K562 (cell line): Measurements from ENCODE around the gene SLC27A6. TPM values are rescaled to one million over a fixed set of nuclear protein-coding genes. Genes with fewer than 3 reads are reported as not detected.
A peak's percentile ranks its signal among the peaks of the same experiment; 100 is the strongest.

ENCODE experiments used
- E2F3 ChIP-seq: fragments of 250-450 bp; sonication (Bioruptor Pico); IDR thresholded peaks from 2 replicates; pipeline ENCODE4 v1.4.0; 2020; ENCODE audit warnings: mild to moderate bottlenecking
- ERF ChIP-seq: fragments of 450-650 bp; formaldehyde crosslinking; IDR thresholded peaks from 2 replicates; pipeline ENCODE4 v1.4.0; 2020; ENCODE audit warnings: mild to moderate bottlenecking, mixed read lengths
- ESRRA ChIP-seq: fragments of 450-650 bp; IDR thresholded peaks from 2 replicates; pipeline ENCODE4 v1.6.1; 2014; ENCODE audit warnings: low read depth, mild to moderate bottlenecking, moderate library complexity, borderline replicate concordance
- ETV6 ChIP-seq, 3 experiments: fragments of 150-350 bp in 1 of 3; sonication (generic) in 1 of 3; formaldehyde crosslinking in 1 of 3; IDR thresholded peaks; 2 replicates each; pipeline versions ENCODE4 v1.6.1 to v1.8.0; 2014 to 2022; ENCODE audit warnings: borderline replicate concordance in 2 of 3, low read depth in 2 of 3, antibody characterized with exemption in 1 of 3, low read length in 1 of 3, mild to moderate bottlenecking in 1 of 3, missing genetic modification reagents in 1 of 3
- FOXA3 ChIP-seq, 2 experiments: fragments of 450-650 bp in 1 of 2; sonication (generic) in 1 of 2; formaldehyde crosslinking; IDR thresholded peaks in 1 of 2; conservative IDR thresholded peaks in 1 of 2; 2 replicates each; pipeline versions ENCODE4 v1.4.0 to v1.8.0; 2020 to 2022; ENCODE audit warnings: mild to moderate bottlenecking in 2 of 2, missing genetic modification reagents in 1 of 2
- FOXK1 ChIP-seq: sonication (generic); formaldehyde crosslinking; IDR thresholded peaks from 2 replicates; pipeline ENCODE4 v1.8.0; 2022; ENCODE audit warnings: missing genetic modification reagents, mild to moderate bottlenecking, borderline replicate concordance
- ILF3 ChIP-seq: fragments of 450-650 bp; IDR thresholded peaks from 2 replicates; pipeline ENCODE4 v1.6.1; 2018; ENCODE audit warnings: antibody characterized with exemption, mild to moderate bottlenecking, moderate library complexity, borderline replicate concordance
- KDM4B ChIP-seq, 2 experiments: fragments of 450-650 bp in 1 of 2; sonication (generic) in 1 of 2; IDR thresholded peaks; 2 replicates each; pipeline ENCODE4 v1.6.1; 2016 to 2017; ENCODE audit warnings: borderline replicate concordance in 2 of 2, antibody characterized with exemption in 1 of 2, low read depth in 1 of 2, mild to moderate bottlenecking in 1 of 2
- MAZ ChIP-seq, 2 experiments: fragments of 450-650 bp in 1 of 2; sonication (generic) in 1 of 2; formaldehyde crosslinking; IDR thresholded peaks in 1 of 2; conservative IDR thresholded peaks in 1 of 2; 2 replicates each; pipeline versions ENCODE4 v1.4.0 to v1.5.0; 2020; ENCODE audit warnings: mild to moderate bottlenecking in 1 of 2, missing genetic modification reagents in 1 of 2
- MITF ChIP-seq: IDR thresholded peaks from 2 replicates; pipeline ENCODE4 v1.6.1; 2014; ENCODE audit warnings: antibody characterized with exemption
- MYBL2 ChIP-seq, 2 experiments: fragments of 450-650 bp in 1 of 2; sonication (generic) in 1 of 2; formaldehyde crosslinking in 1 of 2; IDR thresholded peaks; 2 replicates each; pipeline versions ENCODE4 v1.6.1 to v1.8.1; 2017 to 2022; ENCODE audit warnings: borderline replicate concordance in 1 of 2, inconsistent platforms in 1 of 2, low read depth in 1 of 2, mild to moderate bottlenecking in 1 of 2, missing genetic modification reagents in 1 of 2, moderate library complexity in 1 of 2
- PML ChIP-seq: IDR thresholded peaks from 2 replicates; pipeline ENCODE4 v1.6.1; 2012; ENCODE audit warnings: low read length, inconsistent platforms
- POLR2G ChIP-seq: fragments of 200-400 bp; formaldehyde crosslinking; IDR thresholded peaks from 2 replicates; pipeline ENCODE4 v1.6.1; 2017; ENCODE audit warnings: low read depth, mild to moderate bottlenecking, antibody characterized with exemption, low read length, moderate library complexity
- RFX1 ChIP-seq: fragments of 450-650 bp; IDR thresholded peaks from 2 replicates; pipeline ENCODE4 v1.6.1; 2016; ENCODE audit warnings: mild to moderate bottlenecking, moderate library complexity
- SREBF1 ChIP-seq: fragments of 150-350 bp; IDR thresholded peaks from 2 replicates; pipeline ENCODE4 v1.6.1; 2014; ENCODE audit warnings: antibody characterized with exemption, low read depth, low read length, borderline replicate concordance
- UBTF ChIP-seq, 2 experiments: IDR thresholded peaks; 2 replicates each; pipeline ENCODE4 v1.6.1; 2012; ENCODE audit warnings: improper control_type of control experiment in 2 of 2, low read depth in 2 of 2, low read length in 2 of 2, borderline replicate concordance in 1 of 2
- WHSC1 ChIP-seq: IDR thresholded peaks from one replicate; pipeline ENCODE4 v1.6.1; 2012; ENCODE audit warnings: low read length, control low read depth, inconsistent platforms
- ZNF512 ChIP-seq: IDR thresholded peaks from 2 replicates; pipeline ENCODE4 v1.6.1; 2016; ENCODE audit warnings: missing genetic modification characterization, missing compliant biosample characterization
- ZNF551 ChIP-seq: fragments of 250-450 bp; sonication (Bioruptor Pico); IDR thresholded peaks from 2 replicates; pipeline ENCODE4 v1.5.0; 2021; ENCODE audit warnings: mild to moderate bottlenecking, moderate library complexity
- ZNF586 ChIP-seq: fragments of 450-650 bp; formaldehyde crosslinking; conservative IDR thresholded peaks from 2 replicates; pipeline ENCODE4 v1.4.0; 2020; ENCODE audit warnings: mild to moderate bottlenecking, moderate library complexity
- ZSCAN32 ChIP-seq: fragments of 450-650 bp; formaldehyde crosslinking; IDR thresholded peaks from 2 replicates; pipeline ENCODE4 v1.4.0; 2020; ENCODE audit warnings: mild to moderate bottlenecking, moderate library complexity
- polyA plus RNA-seq, 8 experiments: library from polyadenylated mRNA; depleted of rRNA in 4 of 8; stranded (reverse) in 5 of 8; unstranded in 3 of 8; fragments of >200 nt; fragmentation: Nextera tagmentation in 2 of 8; fragmentation: Illumina TruSeq in 1 of 8; extraction: Ambion mirVana in 2 of 8; extraction: Trizol in 1 of 8; gene quantifications; 2 replicates each; pipeline versions ENCODE4 v1.2.1 to v1.2.3, GENCODE V29; 2011 to 2014; ENCODE audit warnings: inconsistent platforms in 1 of 8, missing spikeins in 1 of 8
- total RNA-seq, 7 experiments: library from RNA; depleted of rRNA in 6 of 7; stranded (reverse); fragments of >200 nt in 6 of 7; fragmentation: Illumina TruSeq in 2 of 7; extraction: Trizol in 2 of 7; gene quantifications; 2 replicates each; pipeline versions ENCODE4 v1.2.1 to v1.2.3, GENCODE V29; 2011 to 2021; ENCODE audit warnings: low replicate concordance in 1 of 7

Gene SLC27A6
- total and polyA plus RNA-seq, 9 of the 15 experiments (the other 6 are each of a cell fraction or from before 2014, with no cell fraction given) = 0.56 to 1.9 (median 1.2) TPM

GRCh38 chr5:128965011-128965637 is at the start of gene SLC27A6 (continued):
- TF ChIP-seq KDM4B (IDR thresholded peaks at IDR 0.05; ENCODE audit: borderline replicate concordance in 2 of 2, low read depth in 1 of 2) = no peak
- TF ChIP-seq RFX1 = no peak
- no peak for TF ChIP-seq ZNF551 (CRISPR knock-in tag)
- TF ChIP-seq SREBF1 = no peak
- TF ChIP-seq FOXK1 (CRISPR knock-in tag) = peak; percentile 37; the same call in 1 of the 2 replicates
- no peak for TF ChIP-seq ZNF586
- no peak for TF ChIP-seq WHSC1
- 0 out of 4 replicates have a peak, but pooled peaks of 1 of the 2 experiments have one; percentile 24 for TF ChIP-seq UBTF (IDR thresholded peaks at IDR 0.05; ENCODE audit: borderline replicate concordance in 1 of 2, low read depth in 2 of 2, low read length in 2 of 2)
- no peak for TF ChIP-seq FOXA3 (CRISPR knock-in tag; conservative IDR thresholded peaks at IDR 0.05 in 1 of 2, IDR thresholded peaks at IDR 0.05 in 1 of 2)
- TF ChIP-seq MITF = no peak
- TF ChIP-seq PML = no peak
- no peak for TF ChIP-seq ILF3
- no peak for TF ChIP-seq ERF (CRISPR knock-in tag)
- 0 out of 2 replicates have a peak, but pooled peaks have one; percentile 17 for TF ChIP-seq E2F3
- TF ChIP-seq POLR2G = peak; percentile 64; the same call in 1 of the 2 replicates
- no peak for TF ChIP-seq MYBL2 (IDR thresholded peaks at IDR 0.05; ENCODE audit: low read depth)
- TF ChIP-seq MYBL2 (CRISPR knock-in tag; IDR thresholded peaks at IDR 0.05; ENCODE audit: borderline replicate concordance) = no peak
- no peak for TF ChIP-seq ZSCAN32 (CRISPR knock-in tag)
- TF ChIP-seq ESRRA = 0 out of 2 replicates have a peak, but pooled peaks have one; percentile 34
- TF ChIP-seq ETV6 (IDR thresholded peaks at IDR 0.05; ENCODE audit: borderline replicate concordance in 1 of 2, low read depth in 2 of 2, low read length in 1 of 2) = no peak
- no peak for TF ChIP-seq ETV6 (CRISPR knock-in tag; IDR thresholded peaks at IDR 0.05; ENCODE audit: borderline replicate concordance)
- no peak for TF ChIP-seq ZNF512 (tag)
- 0 out of 4 replicates have a peak, but pooled peaks of 1 of the 2 experiments have one; percentile 41 for TF ChIP-seq MAZ (CRISPR knock-in tag; conservative IDR thresholded peaks at IDR 0.05 in 1 of 2, IDR thresholded peaks at IDR 0.05 in 1 of 2)
